ENCODE data around the gene DENND6B. TPM values are rescaled to one million over a fixed set of nuclear protein-coding genes. Genes with fewer than 3 reads are reported as not detected.

DENND6B gene
- polyA plus RNA-seq, 1 donor from 2014 or later: 51.0 TPM

- Histone ChIP-seq H2AFZ (ENCODE audit: low read depth, low read length) (no peak overlapping the region), H3K9me2 (ENCODE audit: insufficient read depth, low read length) (no peaks in the 10 kb centered on the region), H3K36me3 (ENCODE audit: insufficient read depth, low read length) (no peaks in the 10 kb centered on the region), H3K4me2 (ENCODE audit: low read length) (no peak overlapping the region), H3K27me3 (ENCODE audit: insufficient read depth, low read depth, low read length) (no peaks in the 10 kb centered on the region), H3K79me2 (replicated peaks; ENCODE audit: insufficient read depth, low read length) (peaks cover 52% of the 10 kb centered on the region), H3K4me3 (ENCODE audit: low read length) (no peak overlapping the region), H3F3A (ENCODE audit: insufficient read depth, low read length, poor library complexity, severe bottlenecking) (no peaks in the 10 kb centered on the region), H3K27ac (ENCODE audit: low read length) (no peak overlapping the region), H4K20me1 (ENCODE audit: insufficient read depth) (no peaks in the 10 kb centered on the region), H3K9me3 (ENCODE audit: low read length) (no peaks in the 10 kb centered on the region), H3K9ac (ENCODE audit: low read length) (no peak overlapping the region)
- TF ChIP-seq RAD21 (conservative IDR thresholded peaks at IDR 0.05): no peak
- no peak for TF ChIP-seq EZH2 (IDR thresholded peaks at IDR 0.05; ENCODE audit: borderline replicate concordance, insufficient read depth, low read length, poor library complexity, severe bottlenecking)
- TF ChIP-seq, protein P1, sequence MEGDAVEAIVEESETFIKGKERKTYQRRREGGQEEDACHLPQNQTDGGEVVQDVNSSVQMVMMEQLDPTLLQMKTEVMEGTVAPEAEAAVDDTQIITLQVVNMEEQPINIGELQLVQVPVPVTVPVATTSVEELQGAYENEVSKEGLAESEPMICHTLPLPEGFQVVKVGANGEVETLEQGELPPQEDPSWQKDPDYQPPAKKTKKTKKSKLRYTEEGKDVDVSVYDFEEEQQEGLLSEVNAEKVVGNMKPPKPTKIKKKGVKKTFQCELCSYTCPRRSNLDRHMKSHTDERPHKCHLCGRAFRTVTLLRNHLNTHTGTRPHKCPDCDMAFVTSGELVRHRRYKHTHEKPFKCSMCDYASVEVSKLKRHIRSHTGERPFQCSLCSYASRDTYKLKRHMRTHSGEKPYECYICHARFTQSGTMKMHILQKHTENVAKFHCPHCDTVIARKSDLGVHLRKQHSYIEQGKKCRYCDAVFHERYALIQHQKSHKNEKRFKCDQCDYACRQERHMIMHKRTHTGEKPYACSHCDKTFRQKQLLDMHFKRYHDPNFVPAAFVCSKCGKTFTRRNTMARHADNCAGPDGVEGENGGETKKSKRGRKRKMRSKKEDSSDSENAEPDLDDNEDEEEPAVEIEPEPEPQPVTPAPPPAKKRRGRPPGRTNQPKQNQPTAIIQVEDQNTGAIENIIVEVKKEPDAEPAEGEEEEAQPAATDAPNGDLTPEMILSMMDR (IDR thresholded peaks at IDR 0.05; ENCODE audit: poor library complexity, severe bottlenecking): no peak
- no peak for TF ChIP-seq TAF1 (IDR thresholded peaks at IDR 0.05; ENCODE audit: low read depth)
- no peak for TF ChIP-seq MXI1 (conservative IDR thresholded peaks at IDR 0.05; ENCODE audit: poor library complexity, severe bottlenecking)
- no peak for TF ChIP-seq REST (IDR thresholded peaks at IDR 0.05; ENCODE audit: borderline replicate concordance)
- no peak for TF ChIP-seq SMC3 (conservative IDR thresholded peaks at IDR 0.05; ENCODE audit: poor library complexity)
- no peak for TF ChIP-seq EP300 (conservative IDR thresholded peaks at IDR 0.05; ENCODE audit: poor library complexity, severe bottlenecking)
- TF ChIP-seq POLR2AphosphoS5 (IDR thresholded peaks at IDR 0.05): no peak
Observed at GRCh38 chr22:50357222-50357621, 30.4 kb upstream of the DENND6B start.

DNA sequence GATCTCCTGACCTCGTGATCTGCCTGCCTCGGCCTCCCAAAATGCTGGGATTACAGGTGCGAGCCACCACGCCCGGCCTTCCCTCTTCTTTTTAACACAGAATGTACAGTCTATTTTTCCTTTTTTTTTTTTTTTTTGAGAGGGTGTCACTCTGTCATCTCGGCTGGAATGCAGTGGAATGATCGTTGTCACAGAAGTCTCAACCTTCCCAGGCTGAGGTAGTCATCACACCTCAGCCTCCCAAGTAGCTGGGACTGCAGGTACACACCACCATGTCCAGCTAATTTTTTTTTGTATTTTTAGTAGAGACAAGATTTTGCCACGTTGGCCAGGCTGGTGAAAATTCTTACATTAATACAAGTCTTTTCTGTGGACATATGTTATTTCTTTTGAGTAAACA, 29.4 kb upstream of the DENND6B start:
- Histone ChIP-seq H3K9me2 (ENCODE audit: insufficient read depth, low read length) (no peaks in the 10 kb centered on the region), H3K9me3 (ENCODE audit: low read length) (no peaks in the 10 kb centered on the region), H3K9ac (ENCODE audit: low read length) (no peak overlapping the region), H3K79me2 (replicated peaks; ENCODE audit: insufficient read depth, low read length) (peaks cover 43% of the 10 kb centered on the region), H3K4me2 (ENCODE audit: low read length) (no peak overlapping the region), H4K20me1 (ENCODE audit: insufficient read depth) (no peaks in the 10 kb centered on the region), H3F3A (ENCODE audit: insufficient read depth, low read length, poor library complexity, severe bottlenecking) (no peaks in the 10 kb centered on the region), H3K4me3 (ENCODE audit: low read length) (no peak overlapping the region), H3K36me3 (ENCODE audit: insufficient read depth, low read length) (no peaks in the 10 kb centered on the region), H3K27ac (ENCODE audit: low read length) (no peak overlapping the region), H3K27me3 (ENCODE audit: insufficient read depth, low read depth, low read length) (no peaks in the 10 kb centered on the region), H2AFZ (ENCODE audit: low read depth, low read length) (no peak overlapping the region)
- TF ChIP-seq EP300 (conservative IDR thresholded peaks at IDR 0.05; ENCODE audit: poor library complexity, severe bottlenecking) (no peak), MXI1 (conservative IDR thresholded peaks at IDR 0.05; ENCODE audit: poor library complexity, severe bottlenecking) (no peak), RAD21 (conservative IDR thresholded peaks at IDR 0.05) (no peak), SMC3 (conservative IDR thresholded peaks at IDR 0.05; ENCODE audit: poor library complexity) (no peak), TAF1 (IDR thresholded peaks at IDR 0.05; ENCODE audit: low read depth) (no peak), EZH2 (IDR thresholded peaks at IDR 0.05; ENCODE audit: borderline replicate concordance, insufficient read depth, low read length, poor library complexity, severe bottlenecking) (no peak)
